ENCODE measurements around the gene DGCR8. TPM values are rescaled to one million over a fixed set of nuclear protein-coding genes. Genes with fewer than 3 reads are reported as not detected.
"Not testable (repeated sequence)": the region's sequence is repeated elsewhere in the genome, so short reads cannot be mapped to it uniquely, and the experiment has no call there.

DGCR8 gene
- total RNA-seq, 4 donors from 2014 or later, result 16.9 to 27.6 (median 25.5) TPM

GRCh38 chr22:20156611-20157429 lies 76.8 kb downstream of the DGCR8 start:
- 88% methylated on average over 3 of the region's 17 CpGs; no CpG with 5 or more reads in 1 of the 2 donors for WGBS, 2 donors (ENCODE audit: low coverage in 1 of 2)
- no peaks in the 10 kb centered on the region for H3K9me3 ChIP-seq
- peaks cover 0 to 7% (median 0%) of the 10 kb centered on the region in 3 donors for H3K4me1 ChIP-seq
- no peaks in the 10 kb centered on the region for H3K36me3 ChIP-seq
- H3K27ac ChIP-seq, result no peak overlapping the region
- peak in 3 of 4 experiments; percentile 100 for TF ChIP-seq CTCF (IDR thresholded peaks at IDR 0.05)
- TF ChIP-seq POLR2AphosphoS5 (IDR thresholded peaks at IDR 0.05), result no peak
- no peak overlapping the region for H3K4me3 ChIP-seq
- peak; percentile 58 for ATAC-seq
- peaks cover 40% of the 10 kb centered on the region for H3K27me3 ChIP-seq

- 60% methylated on average over 1 of the region's 15 CpGs; no CpG with 5 or more reads in 1 of the 2 donors for WGBS, 2 donors (ENCODE audit: low coverage in 1 of 2)
- no peak overlapping the region for H3K27ac ChIP-seq
- peak; percentile 5 for ATAC-seq
- no peaks in the 10 kb centered on the region for H3K9me3 ChIP-seq
- TF ChIP-seq CTCF (IDR thresholded peaks at IDR 0.05), result no peak
- TF ChIP-seq POLR2AphosphoS5 (IDR thresholded peaks at IDR 0.05), result no peak
- no peak for TF ChIP-seq EP300 (IDR thresholded peaks at IDR 0.05)
- TF ChIP-seq POLR2A (IDR thresholded peaks at IDR 0.05), result no peak
- no peaks in the 10 kb centered on the region for H3K36me3 ChIP-seq
- H3K27me3 ChIP-seq, result peaks cover 40% of the 10 kb centered on the region
- no peak overlapping the region for H3K4me3 ChIP-seq
- peaks cover 0 to 7% (median 0%) of the 10 kb centered on the region in 3 donors for H3K4me1 ChIP-seq
Measured at GRCh38 chr22:20157430-20158183, 77.6 kb downstream of the DGCR8 start.

- Histone ChIP-seq H3K36me3 (no peaks in the 10 kb centered on the region), H3K9me3 (no peaks in the 10 kb centered on the region), H3K27ac (no peak overlapping the region), H3K4me3 (no peak overlapping the region), H3K4me1 (peaks cover 0 to 7% (median 0%) of the 10 kb centered on the region in 3 donors), H3K27me3 (peaks cover 40% of the 10 kb centered on the region)
- TF ChIP-seq POLR2AphosphoS5 (IDR thresholded peaks at IDR 0.05) (no peak), EP300 (IDR thresholded peaks at IDR 0.05) (no peak), POLR2A (IDR thresholded peaks at IDR 0.05) (no peak), CTCF (IDR thresholded peaks at IDR 0.05) (no peak)
- no peak for ATAC-seq
- WGBS, 2 donors (ENCODE audit: low coverage in 1 of 2), result 33% methylated on average over 3 of the region's 15 CpGs; no CpG with 5 or more reads in 1 of the 2 donors
Measured at GRCh38 chr22:20158391-20159036, 78.5 kb downstream of the DGCR8 start.

GRCh38 chr22:20159076-20159475 lies 79.0 kb downstream of the DGCR8 start:
- peaks cover 38% of the 10 kb centered on the region for H3K27me3 ChIP-seq
- H3K36me3 ChIP-seq, result no peaks in the 10 kb centered on the region
- H3K9me3 ChIP-seq, result no peaks in the 10 kb centered on the region
- no peak for ATAC-seq
- 20 to 71% methylated on average over 1 of the region's 9 CpGs for WGBS, 2 donors (ENCODE audit: low coverage in 1 of 2)
- no peak overlapping the region for H3K4me3 ChIP-seq
- H3K27ac ChIP-seq, result no peak overlapping the region
- H3K4me1 ChIP-seq, result peaks cover 0 to 7% (median 0%) of the 10 kb centered on the region in 3 donors
- no peak for TF ChIP-seq POLR2A (IDR thresholded peaks at IDR 0.05)
- TF ChIP-seq CTCF (IDR thresholded peaks at IDR 0.05), result no peak
- TF ChIP-seq EP300 (IDR thresholded peaks at IDR 0.05), result no peak
- no peak for TF ChIP-seq POLR2AphosphoS5 (IDR thresholded peaks at IDR 0.05)

- not testable (repeated sequence) for H3K36me3 ChIP-seq, ATAC-seq, H3K4me1 ChIP-seq, H3K27ac ChIP-seq, H3K9me3 ChIP-seq, H3K4me3 ChIP-seq
- WGBS, 2 donors (ENCODE audit: low coverage in 1 of 2), result no CpG with 5 or more reads among the region's 14 CpGs
- peaks cover 34% of the 10 kb centered on the region for H3K27me3 ChIP-seq
Measured at GRCh38 chr22:20159531-20159930, 79.5 kb downstream of the DGCR8 start.
